HepG2 (cell line): ENCODE results near the gene MIER1. TPM values are rescaled to one million over a fixed set of nuclear protein-coding genes. Genes with fewer than 3 reads are reported as not detected.

Experiments used
- ATF4 ChIP-seq, 2 experiments: fragments of 450-650 bp in 1 of 2; sonication (generic) in 1 of 2; formaldehyde crosslinking; IDR thresholded peaks; 2 replicates each; pipeline versions ENCODE4 v1.5.0 to v1.8.0; 2020 to 2022; ENCODE audit warnings: mild to moderate bottlenecking in 1 of 2, missing genetic modification reagents in 1 of 2
- CBX2 ChIP-seq, 2 experiments: fragments of 200-600 bp in 1 of 2; sonication (generic); formaldehyde crosslinking in 1 of 2; IDR thresholded peaks; 2 replicates each; pipeline versions ENCODE4 v1.7.0 to v1.8.1; 2018 to 2022; ENCODE audit warnings: low read depth in 2 of 2, low read length in 1 of 2, mild to moderate bottlenecking in 1 of 2, missing genetic modification reagents in 1 of 2
- ETS1 ChIP-seq: sonication (generic); formaldehyde crosslinking; IDR thresholded peaks from 2 replicates; pipeline ENCODE4 v1.4.0; 2020; ENCODE audit warnings: missing genetic modification reagents
- NFKB2 ChIP-seq: sonication (generic); formaldehyde crosslinking; IDR thresholded peaks from 2 replicates; pipeline ENCODE4 v1.4.0; 2020; ENCODE audit warnings: missing genetic modification reagents, borderline replicate concordance
- PRMT3 ChIP-seq: sonication (generic); formaldehyde crosslinking; IDR thresholded peaks from 2 replicates; pipeline ENCODE4 v1.8.1; 2022; ENCODE audit warnings: low read depth, mild to moderate bottlenecking, moderate library complexity, missing genetic modification reagents, borderline replicate concordance
- U2AF1 ChIP-seq: fragments of 200-400 bp; formaldehyde crosslinking; optimal IDR thresholded peaks from 2 replicates; pipeline ENCODE3; 2017; ENCODE audit warnings: mild to moderate bottlenecking, low read depth, low read length
- ZNF230 ChIP-seq: sonication (generic); formaldehyde crosslinking; IDR thresholded peaks from 2 replicates; pipeline ENCODE4 v1.4.0; 2020; ENCODE audit warnings: mild to moderate bottlenecking, missing genetic modification reagents
- ZNF354B ChIP-seq: sonication (generic); formaldehyde crosslinking; IDR thresholded peaks from 2 replicates; pipeline ENCODE4 v1.8.0; 2022; ENCODE audit warnings: mild to moderate bottlenecking, missing genetic modification reagents
- ZNF710 ChIP-seq: sonication (generic); formaldehyde crosslinking; IDR thresholded peaks from 2 replicates; pipeline ENCODE4 v1.5.0; 2020; ENCODE audit warnings: mild to moderate bottlenecking, missing genetic modification reagents, borderline replicate concordance
- ZUFSP ChIP-seq: sonication (generic); formaldehyde crosslinking; IDR thresholded peaks from 2 replicates; pipeline ENCODE4 v1.9.0; 2021; ENCODE audit warnings: missing genetic modification reagents, mild to moderate bottlenecking, borderline replicate concordance
- polyA plus RNA-seq, 8 experiments: library from polyadenylated mRNA; depleted of rRNA in 3 of 8; stranded (reverse) in 7 of 8; unstranded in 1 of 8; fragments of >200 nt; fragmentation: Illumina TruSeq in 4 of 8; extraction: Trizol in 4 of 8; gene quantifications; 2 replicates each; pipeline versions ENCODE4 v1.2.1 to v1.2.3, GENCODE V29; 2011 to 2016; ENCODE audit warnings: low read depth in 4 of 8, missing spikeins in 1 of 8, mixed read lengths in 1 of 8; ENCODE audit not compliant: insufficient read depth in 1 of 8
- total RNA-seq, 5 experiments: library from RNA; depleted of rRNA; stranded (reverse); fragments of >200 nt; fragmentation: Illumina TruSeq; extraction: Trizol; gene quantifications; 2 replicates each; pipeline ENCODE4 v1.2.3, GENCODE V29; 2016; ENCODE audit warnings: low read depth in 1 of 5
- TF ChIP-seq, protein P1 (sequence below): sonication (generic); formaldehyde crosslinking; IDR thresholded peaks from 2 replicates; pipeline ENCODE4 v1.4.0; 2020; ENCODE audit warnings: mild to moderate bottlenecking, missing genetic modification reagents, borderline replicate concordance
- TF ChIP-seq, protein P2 (sequence below): sonication (generic); formaldehyde crosslinking; conservative IDR thresholded peaks from 2 replicates; pipeline ENCODE4 v1.8.0; 2022; ENCODE audit warnings: missing genetic modification reagents

Gene MIER1
- total and polyA plus RNA-seq, 2 of the 13 experiments (the other 11 are each of a cell fraction or from before 2014, with no cell fraction given) = 7.0 to 30.4 TPM

GRCh38 chr1:66924756-66925557, at the start of gene MIER1, which contains the start of gene DNAI4 (continued):
- TF ChIP-seq, protein P1, sequence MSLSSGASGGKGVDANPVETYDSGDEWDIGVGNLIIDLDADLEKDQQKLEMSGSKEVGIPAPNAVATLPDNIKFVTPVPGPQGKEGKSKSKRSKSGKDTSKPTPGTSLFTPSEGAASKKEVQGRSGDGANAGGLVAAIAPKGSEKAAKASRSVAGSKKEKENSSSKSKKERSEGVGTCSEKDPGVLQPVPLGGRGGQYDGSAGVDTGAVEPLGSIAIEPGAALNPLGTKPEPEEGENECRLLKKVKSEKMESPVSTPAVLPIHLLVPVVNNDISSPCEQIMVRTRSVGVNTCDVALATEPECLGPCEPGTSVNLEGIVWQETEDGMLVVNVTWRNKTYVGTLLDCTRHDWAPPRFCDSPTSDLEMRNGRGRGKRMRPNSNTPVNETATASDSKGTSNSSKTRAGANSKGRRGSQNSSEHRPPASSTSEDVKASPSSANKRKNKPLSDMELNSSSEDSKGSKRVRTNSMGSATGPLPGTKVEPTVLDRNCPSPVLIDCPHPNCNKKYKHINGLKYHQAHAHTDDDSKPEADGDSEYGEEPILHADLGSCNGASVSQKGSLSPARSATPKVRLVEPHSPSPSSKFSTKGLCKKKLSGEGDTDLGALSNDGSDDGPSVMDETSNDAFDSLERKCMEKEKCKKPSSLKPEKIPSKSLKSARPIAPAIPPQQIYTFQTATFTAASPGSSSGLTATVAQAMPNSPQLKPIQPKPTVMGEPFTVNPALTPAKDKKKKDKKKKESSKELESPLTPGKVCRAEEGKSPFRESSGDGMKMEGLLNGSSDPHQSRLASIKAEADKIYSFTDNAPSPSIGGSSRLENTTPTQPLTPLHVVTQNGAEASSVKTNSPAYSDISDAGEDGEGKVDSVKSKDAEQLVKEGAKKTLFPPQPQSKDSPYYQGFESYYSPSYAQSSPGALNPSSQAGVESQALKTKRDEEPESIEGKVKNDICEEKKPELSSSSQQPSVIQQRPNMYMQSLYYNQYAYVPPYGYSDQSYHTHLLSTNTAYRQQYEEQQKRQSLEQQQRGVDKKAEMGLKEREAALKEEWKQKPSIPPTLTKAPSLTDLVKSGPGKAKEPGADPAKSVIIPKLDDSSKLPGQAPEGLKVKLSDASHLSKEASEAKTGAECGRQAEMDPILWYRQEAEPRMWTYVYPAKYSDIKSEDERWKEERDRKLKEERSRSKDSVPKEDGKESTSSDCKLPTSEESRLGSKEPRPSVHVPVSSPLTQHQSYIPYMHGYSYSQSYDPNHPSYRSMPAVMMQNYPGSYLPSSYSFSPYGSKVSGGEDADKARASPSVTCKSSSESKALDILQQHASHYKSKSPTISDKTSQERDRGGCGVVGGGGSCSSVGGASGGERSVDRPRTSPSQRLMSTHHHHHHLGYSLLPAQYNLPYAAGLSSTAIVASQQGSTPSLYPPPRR (CRISPR knock-in tag) = no peak
- TF ChIP-seq ZUFSP (CRISPR knock-in tag) (no peak), ZNF354B (CRISPR knock-in tag) (no peak), U2AF1 (peak; percentile 92), PRMT3 (CRISPR knock-in tag) (no peak), ATF4 (CRISPR knock-in tag; IDR thresholded peaks at IDR 0.05) (0 out of 4 replicates have a peak, but pooled peaks of 1 of the 2 experiments have one; percentile 34), ZNF230 (0 out of 2 replicates have a peak, but pooled peaks have one; percentile 85), NFKB2 (no peak; the same call in 1 of the 2 replicates), ZNF710 (peak; percentile 28; the same call in 1 of the 2 replicates), ETS1 (CRISPR knock-in tag) (0 out of 2 replicates have a peak, but pooled peaks have one; percentile 81), CBX2 (IDR thresholded peaks at IDR 0.05; ENCODE audit: low read depth, low read length) (no peak), CBX2 (CRISPR knock-in tag; IDR thresholded peaks at IDR 0.05; ENCODE audit: low read depth) (no peak)
- TF ChIP-seq, protein P2, sequence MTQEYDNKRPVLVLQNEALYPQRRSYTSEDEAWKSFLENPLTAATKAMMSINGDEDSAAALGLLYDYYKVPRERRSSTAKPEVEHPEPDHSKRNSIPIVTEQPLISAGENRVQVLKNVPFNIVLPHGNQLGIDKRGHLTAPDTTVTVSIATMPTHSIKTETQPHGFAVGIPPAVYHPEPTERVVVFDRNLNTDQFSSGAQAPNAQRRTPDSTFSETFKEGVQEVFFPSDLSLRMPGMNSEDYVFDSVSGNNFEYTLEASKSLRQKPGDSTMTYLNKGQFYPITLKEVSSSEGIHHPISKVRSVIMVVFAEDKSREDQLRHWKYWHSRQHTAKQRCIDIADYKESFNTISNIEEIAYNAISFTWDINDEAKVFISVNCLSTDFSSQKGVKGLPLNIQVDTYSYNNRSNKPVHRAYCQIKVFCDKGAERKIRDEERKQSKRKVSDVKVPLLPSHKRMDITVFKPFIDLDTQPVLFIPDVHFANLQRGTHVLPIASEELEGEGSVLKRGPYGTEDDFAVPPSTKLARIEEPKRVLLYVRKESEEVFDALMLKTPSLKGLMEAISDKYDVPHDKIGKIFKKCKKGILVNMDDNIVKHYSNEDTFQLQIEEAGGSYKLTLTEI (CRISPR knock-in tag) = no peak
